Liver (tissue), 9 donors: ENCODE results near the gene GZMM. TPM values are rescaled to one million over a fixed set of nuclear protein-coding genes. Genes with fewer than 3 reads are reported as not detected.

Experiments used
- DNase-seq: peaks from one replicate; pipeline ENCODE4 v3.0.0-alpha.2; 2017; ENCODE audit warnings: low spot score
- H3K27ac ChIP-seq, 2 donors: one replicate each; pipeline ENCODE4 v1.7.0; 2013; ENCODE audit warnings: inconsistent platforms in 2 of 2, low read length in 2 of 2, control low read depth in 1 of 2, low read depth in 1 of 2, mild to moderate bottlenecking in 1 of 2
- H3K27me3 ChIP-seq, 4 donors: one replicate each; pipeline versions ENCODE4 v1.6.1 to v1.7.0; 2013; ENCODE audit warnings: low read length in 3 of 4, inconsistent platforms in 1 of 4, mild to moderate bottlenecking in 1 of 4, moderate library complexity in 1 of 4; ENCODE audit not compliant: control insufficient read depth in 4 of 4, insufficient read depth in 4 of 4
- H3K36me3 ChIP-seq, 4 donors: one replicate each; pipeline versions ENCODE4 v1.6.1 to v1.7.0; 2013; ENCODE audit warnings: low read length in 3 of 4, mild to moderate bottlenecking in 3 of 4, low read depth in 1 of 4, moderate library complexity in 1 of 4; ENCODE audit not compliant: control insufficient read depth in 4 of 4, insufficient read depth in 3 of 4
- H3K4me1 ChIP-seq, 4 donors: one replicate each; pipeline versions ENCODE4 v1.6.1 to v1.7.0; 2013; ENCODE audit warnings: low read length in 3 of 4, mild to moderate bottlenecking in 3 of 4, moderate library complexity in 1 of 4; ENCODE audit not compliant: control insufficient read depth in 4 of 4, insufficient read depth in 4 of 4
- H3K4me3 ChIP-seq, 3 donors: one replicate each; pipeline versions ENCODE4 v1.6.1 to v1.7.0; 2013; ENCODE audit warnings: low read length in 3 of 3, control low read depth in 1 of 3, low read depth in 1 of 3, mild to moderate bottlenecking in 1 of 3
- H3K9ac ChIP-seq, 2 donors: one replicate each; pipeline ENCODE4 v1.7.0; 2013; ENCODE audit warnings: low read length in 2 of 2, mild to moderate bottlenecking in 2 of 2, moderate library complexity in 2 of 2, control low read depth in 1 of 2, low read depth in 1 of 2
- H3K9me3 ChIP-seq, 4 donors: one replicate each; pipeline versions ENCODE4 v1.6.1 to v1.7.0; 2013; ENCODE audit warnings: low read length in 3 of 4; ENCODE audit not compliant: control insufficient read depth in 4 of 4
- ATF3 ChIP-seq: IDR thresholded peaks from 2 replicates; pipeline ENCODE4 v1.6.1; 2016; ENCODE audit warnings: antibody characterized with exemption
- EGR1 ChIP-seq, 2 donors: IDR thresholded peaks; 2 replicates each; pipeline ENCODE4 v1.6.1; 2016 to 2018; ENCODE audit warnings: antibody characterized with exemption in 2 of 2, low read depth in 2 of 2
- FOXA2 ChIP-seq: IDR thresholded peaks from 2 replicates; pipeline ENCODE4 v1.6.1; 2016; ENCODE audit warnings: antibody characterized with exemption
- HNF4G ChIP-seq: IDR thresholded peaks from 2 replicates; pipeline ENCODE4 v1.6.1; 2016; ENCODE audit warnings: antibody characterized with exemption
- JUND ChIP-seq, 2 donors: IDR thresholded peaks; 2 replicates each; pipeline ENCODE4 v1.6.1; 2016; ENCODE audit warnings: antibody characterized with exemption in 2 of 2
- MAX ChIP-seq: IDR thresholded peaks from 2 replicates; pipeline ENCODE4 v1.6.1; 2016; ENCODE audit warnings: antibody characterized with exemption
- NR2F2 ChIP-seq: IDR thresholded peaks from 2 replicates; pipeline ENCODE4 v1.6.1; 2016; ENCODE audit warnings: antibody characterized with exemption
- RAD21 ChIP-seq, 2 donors: IDR thresholded peaks; 2 replicates each; pipeline ENCODE4 v1.6.1; 2016; ENCODE audit warnings: antibody characterized with exemption in 2 of 2, mild to moderate bottlenecking in 2 of 2
- REST ChIP-seq: IDR thresholded peaks from 2 replicates; pipeline ENCODE4 v1.6.1; 2016; ENCODE audit warnings: antibody characterized with exemption, mild to moderate bottlenecking
- RXRA ChIP-seq, 2 donors: IDR thresholded peaks; 2 replicates each; pipeline ENCODE4 v1.6.1; 2017 to 2018; ENCODE audit warnings: antibody characterized with exemption in 2 of 2, mild to moderate bottlenecking in 1 of 2
- SP1 ChIP-seq: IDR thresholded peaks from 2 replicates; pipeline ENCODE4 v1.6.1; 2018; ENCODE audit warnings: antibody characterized with exemption, mild to moderate bottlenecking
- TAF1 ChIP-seq: conservative IDR thresholded peaks from 2 replicates; pipeline ENCODE4 v1.6.1; 2016; ENCODE audit warnings: antibody characterized with exemption, mild to moderate bottlenecking
- YY1 ChIP-seq: IDR thresholded peaks from 2 replicates; pipeline ENCODE4 v1.6.1; 2016; ENCODE audit warnings: antibody characterized with exemption, mild to moderate bottlenecking
- WGBS: extraction: QIAGEN DNeasy Blood & Tissue Kit; methylation state at CpG from one replicate; pipeline ENCODE4 v1.1.7; 2013; 5-methylcytosine and 5-hydroxymethylcytosine counted together
- polyA plus RNA-seq, 2 donors: library from polyadenylated mRNA; stranded (reverse) in 1 of 2; unstranded in 1 of 2; fragments of 200-250 nt in 1 of 2; fragments of >200 nt in 1 of 2; fragmentation: Nextera tagmentation in 1 of 2; extraction: Ambion mirVana in 1 of 2; gene quantifications; one replicate each; pipeline versions ENCODE4 v1.2.1 to v1.2.3, GENCODE V29; 2013 to 2015
- total RNA-seq, 2 donors: library from RNA; depleted of rRNA; stranded (reverse); fragments of >200 nt; gene quantifications; one replicate each; pipeline ENCODE4 v1.2.3, GENCODE V29; 2014
- donor health status: healthy.
- donor health status: healthy.
- donor health status: healthy.
- donor health status: healthy.
- donor health status: healthy.

Gene GZMM
- total and polyA plus RNA-seq, 4 donors = 0.28 to 1.3 (median 1.1) TPM

GRCh38 chr19:590396-590745, 46.5 kb downstream of the GZMM start (continued):
- TF ChIP-seq REST = no peak
- no peak for TF ChIP-seq NR2F2
- TF ChIP-seq FOXA2 = no peak

GRCh38 chr19:590750-591098, 46.9 kb downstream of the GZMM start:
- Histone ChIP-seq H3K9me3 (no peaks in the 10 kb centered on the region), H3K9ac (no peak overlapping the region), H3K27me3 (peaks cover 0 to 15% (median 2%) of the 10 kb centered on the region in 4 donors), H3K27ac (no peak overlapping the region), H3K4me3 (peak overlapping the region in 1 of 3 donors; percentile 6), H3K36me3 (no peaks in the 10 kb centered on the region), H3K4me1 (peaks cover 0 to 7% (median 2%) of the 10 kb centered on the region in 4 donors)
- DNase-seq = no peak
- WGBS = 11% methylated on average over 41 of the region's 41 CpGs
- TF ChIP-seq HNF4G (no peak), NR2F2 (no peak), YY1 (no peak), REST (no peak), ATF3 (no peak), RXRA (IDR thresholded peaks at IDR 0.05) (no peak), TAF1 (no peak), JUND (IDR thresholded peaks at IDR 0.05) (no peak), RAD21 (IDR thresholded peaks at IDR 0.05) (no peak), EGR1 (IDR thresholded peaks at IDR 0.05; ENCODE audit: low read depth in 2 of 2) (no peak), SP1 (no peak), MAX (no peak)
